Peyer's patch (tissue), 4 donors: Measurements from ENCODE around the gene PCMT1.

Source experiments
- CTCF ChIP-seq, 6 experiments: fragments of 450-650 bp in 4 of 6; fragments of 200-600 bp in 2 of 6; sonication (generic) in 1 of 6; IDR thresholded peaks; one replicate each; pipeline ENCODE4 v1.5.1; 2017 to 2019; ENCODE audit warnings: antibody characterized with exemption in 6 of 6, mild to moderate bottlenecking in 3 of 6, moderate library complexity in 1 of 6
- POLR2A ChIP-seq, 2 donors: fragments of 450-650 bp; IDR thresholded peaks; one replicate each; pipeline ENCODE4 v1.5.1; 2017; ENCODE audit warnings: antibody characterized with exemption in 2 of 2, mild to moderate bottlenecking in 2 of 2, moderate library complexity in 2 of 2

GRCh38 chr6:149766156-149766769 is 16.7 kb downstream of the PCMT1 start:
- TF ChIP-seq CTCF (IDR thresholded peaks at IDR 0.05) (no peak), POLR2A (IDR thresholded peaks at IDR 0.05) (no peak)
